Gastrocnemius medialis (tissue), 4 donors: ENCODE results near the gene ATXN1. TPM values are rescaled to one million over a fixed set of nuclear protein-coding genes. Genes with fewer than 3 reads are reported as not detected.

ENCODE experiments used
- ATAC-seq, 2 donors: fragments of 150-250 bp; one replicate each; pipeline ENCODE4 v1.9.1; 2016
- DNase-seq, 2 donors: peaks; one replicate each; pipeline ENCODE4 v3.0.0-alpha.2; 2019
- H3K27ac ChIP-seq, 4 donors: fragments of 200-600 bp; sonication (generic); 1 replicate in 1 of 4; 2 replicates in 3 of 4; pipeline ENCODE4 v1.5.1; 2016 to 2018; ENCODE audit warnings: mild to moderate bottlenecking in 2 of 4, moderate library complexity in 1 of 4
- H3K27me3 ChIP-seq, 3 donors: fragments of 200-600 bp; sonication (generic) in 2 of 3; 1 replicate in 1 of 3; 2 replicates in 2 of 3; pipeline versions ENCODE4 v1.5.1 to v1.6.0; 2016 to 2019; ENCODE audit warnings: mild to moderate bottlenecking in 1 of 3, moderate library complexity in 1 of 3
- H3K36me3 ChIP-seq, 2 donors: fragments of 200-600 bp; sonication (generic) in 1 of 2; one replicate each; pipeline ENCODE4 v1.5.1; 2017 to 2018
- H3K4me1 ChIP-seq, 2 donors: fragments of 200-600 bp; sonication (generic) in 1 of 2; one replicate each; pipeline ENCODE4 v1.5.1; 2016 to 2017; ENCODE audit warnings: mild to moderate bottlenecking in 2 of 2
- H3K4me3 ChIP-seq, 4 donors: fragments of 200-600 bp; sonication (generic) in 3 of 4; 1 replicate in 1 of 4; 2 replicates in 3 of 4; pipeline ENCODE4 v1.5.1; 2016 to 2019; ENCODE audit warnings: mild to moderate bottlenecking in 2 of 4
- H3K9me3 ChIP-seq, 3 donors: fragments of 200-600 bp; sonication (generic) in 2 of 3; 1 replicate in 1 of 3; 2 replicates in 2 of 3; pipeline ENCODE4 v1.5.1; 2016 to 2019
- POLR2A ChIP-seq, 2 donors: fragments of 450-650 bp; IDR thresholded peaks; one replicate each; pipeline ENCODE4 v1.6.1; 2017; ENCODE audit warnings: antibody characterized with exemption in 2 of 2, mild to moderate bottlenecking in 2 of 2, moderate library complexity in 2 of 2
- in situ Hi-C, 4 donors: fragments of 200-750 bp; cut with MboI; loops; one replicate each; pipeline versions ENCODE4 v1.15.0 to v1.8.0; 2017; ENCODE audit warnings: low sequenced_read_pairs in 4 of 4
- intact Hi-C: fragments of 100-400 bp; cut with DNase I; formaldehyde crosslinking; loops from one replicate; pipeline ENCODE4 v1.15.1; 2023; ENCODE audit warnings: low total_unique reads
- total RNA-seq, 4 donors: library from RNA; depleted of rRNA; stranded (reverse); fragments of >200 nt; gene quantifications; one replicate each; pipeline versions ENCODE4 v1.1.0 to v1.2.3, GENCODE V29; 2016
- TF ChIP-seq, protein P1 (sequence below), 5 experiments: fragments of 450-650 bp in 3 of 5; fragments of 200-600 bp in 2 of 5; sonication (generic) in 2 of 5; IDR thresholded peaks in 4 of 5; conservative IDR thresholded peaks in 1 of 5; 1 replicate in 4 of 5; 2 replicates in 1 of 5; pipeline ENCODE4 v1.5.1; 2016 to 2019; ENCODE audit warnings: antibody characterized with exemption in 5 of 5, mild to moderate bottlenecking in 3 of 5, moderate library complexity in 3 of 5

The ATXN1 gene
- total RNA-seq, 4 donors from 2014 or later: 21.8 to 42.9 (median 33.1) TPM

DNA sequence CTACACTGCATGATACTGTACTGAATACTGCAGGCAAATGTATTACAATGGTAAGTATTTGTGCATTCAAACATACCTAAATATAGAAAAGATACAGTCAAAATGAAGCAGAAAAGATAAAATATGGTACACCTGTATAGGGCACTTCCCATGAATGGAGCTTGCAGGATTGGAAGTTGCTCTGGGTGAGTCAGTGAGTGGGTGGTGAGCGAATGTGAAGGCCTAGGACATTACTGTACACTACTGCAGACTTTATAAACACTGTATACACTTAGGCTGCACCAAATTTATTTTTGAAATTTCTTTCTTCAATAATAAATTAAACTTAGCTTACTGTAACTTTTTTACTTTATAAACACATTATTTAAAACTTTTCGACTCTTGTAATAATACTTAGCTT is 213.1 kb downstream of the ATXN1 start:
- intact Hi-C loops (no loop called here), in situ Hi-C loops (no loop called here)
- ATAC-seq: no peak

DNA sequence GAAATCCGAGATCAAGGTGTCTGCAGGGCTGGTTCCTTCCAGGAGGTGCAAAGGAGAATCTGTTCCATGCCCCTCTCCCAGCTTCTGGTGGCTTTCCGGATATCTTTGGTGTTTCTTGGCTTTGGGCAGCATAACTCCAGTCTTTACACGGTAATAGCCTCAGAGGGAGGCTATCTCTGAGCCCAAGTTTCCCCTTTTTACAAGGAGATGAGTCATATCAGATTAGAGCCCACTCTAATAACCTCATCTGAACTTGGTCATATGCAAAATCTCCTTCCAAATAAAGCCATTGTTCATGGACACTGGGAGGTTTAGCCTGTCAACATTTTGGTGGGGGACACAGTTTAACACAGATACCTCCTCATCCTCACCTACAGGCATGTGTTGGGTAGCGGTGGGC is 213.7 kb downstream of the ATXN1 start:
- no peak for ATAC-seq
- no peaks in the 10 kb centered on the region for H3K9me3 ChIP-seq
- no peaks in the 10 kb centered on the region for H3K36me3 ChIP-seq
- in situ Hi-C loops: no loop called here
- peaks cover 24 to 27% of the 10 kb centered on the region in 2 donors for H3K4me1 ChIP-seq
- no peaks in the 10 kb centered on the region for H3K27me3 ChIP-seq
- DNase-seq: no peak
- no peak overlapping the region for H3K27ac ChIP-seq
- TF ChIP-seq, protein P1, sequence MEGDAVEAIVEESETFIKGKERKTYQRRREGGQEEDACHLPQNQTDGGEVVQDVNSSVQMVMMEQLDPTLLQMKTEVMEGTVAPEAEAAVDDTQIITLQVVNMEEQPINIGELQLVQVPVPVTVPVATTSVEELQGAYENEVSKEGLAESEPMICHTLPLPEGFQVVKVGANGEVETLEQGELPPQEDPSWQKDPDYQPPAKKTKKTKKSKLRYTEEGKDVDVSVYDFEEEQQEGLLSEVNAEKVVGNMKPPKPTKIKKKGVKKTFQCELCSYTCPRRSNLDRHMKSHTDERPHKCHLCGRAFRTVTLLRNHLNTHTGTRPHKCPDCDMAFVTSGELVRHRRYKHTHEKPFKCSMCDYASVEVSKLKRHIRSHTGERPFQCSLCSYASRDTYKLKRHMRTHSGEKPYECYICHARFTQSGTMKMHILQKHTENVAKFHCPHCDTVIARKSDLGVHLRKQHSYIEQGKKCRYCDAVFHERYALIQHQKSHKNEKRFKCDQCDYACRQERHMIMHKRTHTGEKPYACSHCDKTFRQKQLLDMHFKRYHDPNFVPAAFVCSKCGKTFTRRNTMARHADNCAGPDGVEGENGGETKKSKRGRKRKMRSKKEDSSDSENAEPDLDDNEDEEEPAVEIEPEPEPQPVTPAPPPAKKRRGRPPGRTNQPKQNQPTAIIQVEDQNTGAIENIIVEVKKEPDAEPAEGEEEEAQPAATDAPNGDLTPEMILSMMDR (IDR thresholded peaks at IDR 0.05 in 4 of 5, conservative IDR thresholded peaks at IDR 0.05 in 1 of 5): no peak
- no peak for TF ChIP-seq POLR2A (IDR thresholded peaks at IDR 0.05)
- no peak overlapping the region for H3K4me3 ChIP-seq
- intact Hi-C loops: no loop called here

More for the DNA sequence above, 213.1 kb downstream of the ATXN1 start:
- no peak for TF ChIP-seq POLR2A (IDR thresholded peaks at IDR 0.05)
- TF ChIP-seq, protein P1 (IDR thresholded peaks at IDR 0.05 in 4 of 5, conservative IDR thresholded peaks at IDR 0.05 in 1 of 5): no peak
- Histone ChIP-seq H3K9me3 (no peaks in the 10 kb centered on the region), H3K27me3 (no peaks in the 10 kb centered on the region), H3K4me3 (no peak overlapping the region), H3K27ac (no peak overlapping the region), H3K4me1 (peaks cover 18 to 23% of the 10 kb centered on the region in 2 donors), H3K36me3 (no peaks in the 10 kb centered on the region)
- DNase-seq: no peak

DNA sequence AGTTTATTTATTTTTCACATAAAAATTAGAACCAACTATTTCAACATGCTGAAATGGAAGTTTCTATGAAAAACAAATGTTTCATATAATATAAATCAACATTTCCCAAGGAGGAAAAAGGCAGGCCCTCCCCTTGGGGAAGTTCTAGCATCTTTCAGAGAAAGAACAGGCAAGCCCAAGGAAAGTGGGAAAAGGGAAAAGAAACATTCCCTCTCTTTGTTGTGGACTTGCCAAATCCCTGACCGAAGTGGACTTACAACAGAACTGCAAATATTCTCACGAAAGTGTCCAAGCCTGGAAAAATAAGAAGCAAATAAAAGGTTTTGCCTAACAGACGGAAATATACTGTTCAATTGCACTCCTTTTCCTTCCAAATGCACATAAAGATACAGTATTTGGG is 214.4 kb downstream of the ATXN1 start:
- intact Hi-C loops (no loop called here), in situ Hi-C loops (no loop called here)
- Histone ChIP-seq H3K36me3 (no peaks in the 10 kb centered on the region), H3K4me1 (peaks cover 31 to 34% of the 10 kb centered on the region in 2 donors), H3K4me3 (no peak overlapping the region), H3K9me3 (no peaks in the 10 kb centered on the region), H3K27me3 (no peaks in the 10 kb centered on the region), H3K27ac (no peak overlapping the region)
- no peak for ATAC-seq
- no peak for DNase-seq
- TF ChIP-seq POLR2A (IDR thresholded peaks at IDR 0.05): no peak
- TF ChIP-seq, protein P1 (IDR thresholded peaks at IDR 0.05 in 4 of 5, conservative IDR thresholded peaks at IDR 0.05 in 1 of 5): no peak

DNA sequence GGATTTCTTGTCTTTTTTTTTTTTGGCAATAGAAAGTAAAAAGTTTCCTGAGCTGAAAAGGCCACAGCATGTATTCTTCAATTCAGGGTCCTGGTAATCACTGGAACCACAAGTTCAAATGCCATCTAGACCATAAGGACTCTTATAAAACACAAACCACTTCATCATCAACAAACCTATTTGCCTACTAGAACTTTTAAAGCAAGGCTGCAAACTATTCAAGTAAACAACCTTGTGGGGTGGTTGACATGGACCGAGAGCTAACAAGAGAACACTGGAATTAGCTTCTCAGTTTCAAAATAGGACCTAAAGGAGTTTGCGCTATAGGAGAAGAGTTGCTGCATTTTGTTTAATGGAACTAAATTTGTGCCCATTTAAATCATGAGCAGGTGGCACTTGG is 215.9 kb downstream of the ATXN1 start:
- Histone ChIP-seq H3K27me3 (no peaks in the 10 kb centered on the region), H3K27ac (peak overlapping the region in 2 of 4 donors; percentile 63 to 71), H3K36me3 (no peaks in the 10 kb centered on the region), H3K4me3 (no peak overlapping the region), H3K4me1 (peaks cover 41 to 44% of the 10 kb centered on the region in 2 donors), H3K9me3 (no peaks in the 10 kb centered on the region)
- in situ Hi-C loops (no loop called here), intact Hi-C loops (no loop called here)
- ATAC-seq (no peak), DNase-seq (no peak)
- TF ChIP-seq, protein P1 (IDR thresholded peaks at IDR 0.05 in 4 of 5, conservative IDR thresholded peaks at IDR 0.05 in 1 of 5): no peak
- no peak for TF ChIP-seq POLR2A (IDR thresholded peaks at IDR 0.05)

DNA sequence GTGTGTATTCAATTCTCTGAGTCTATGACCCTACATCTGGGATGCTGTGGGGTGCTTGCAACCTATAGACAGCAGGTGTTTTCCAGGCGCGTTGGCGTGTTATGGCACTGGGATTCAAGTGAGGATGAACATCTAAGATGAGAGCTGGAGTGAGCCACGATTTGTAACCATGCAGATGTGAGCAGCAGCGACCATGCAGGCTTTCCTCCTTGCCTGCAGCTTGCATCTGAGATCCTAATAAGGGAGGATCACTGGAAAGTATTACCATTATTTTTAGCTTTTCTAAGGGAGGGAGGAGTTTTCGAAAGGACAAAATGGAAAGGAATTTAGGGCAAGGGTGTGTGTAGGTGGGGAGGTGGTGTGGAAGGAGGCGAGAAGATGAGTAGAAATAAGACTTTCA is 216.7 kb downstream of the ATXN1 start:
- DNase-seq: no peak
- in situ Hi-C loops (no loop called here), intact Hi-C loops (no loop called here)
- Histone ChIP-seq H3K4me3 (no peak overlapping the region), H3K27me3 (no peaks in the 10 kb centered on the region), H3K36me3 (no peaks in the 10 kb centered on the region), H3K27ac (peak overlapping the region; percentile 62 to 71 (median 64)), H3K9me3 (no peaks in the 10 kb centered on the region), H3K4me1 (peaks cover 41 to 44% of the 10 kb centered on the region in 2 donors)
- ATAC-seq: no peak
- TF ChIP-seq, protein P1 (IDR thresholded peaks at IDR 0.05 in 4 of 5, conservative IDR thresholded peaks at IDR 0.05 in 1 of 5): no peak
- TF ChIP-seq POLR2A (IDR thresholded peaks at IDR 0.05): no peak
